DMS 273 (cell line): ENCODE results near the gene USP31.

Experiments used
- DNase-seq: peaks from one replicate; lab custom pipeline; 2025; ENCODE audit not compliant: unreplicated experiment; lab: John Stamatoyannopoulos, UW

Gene USP31, protein sequence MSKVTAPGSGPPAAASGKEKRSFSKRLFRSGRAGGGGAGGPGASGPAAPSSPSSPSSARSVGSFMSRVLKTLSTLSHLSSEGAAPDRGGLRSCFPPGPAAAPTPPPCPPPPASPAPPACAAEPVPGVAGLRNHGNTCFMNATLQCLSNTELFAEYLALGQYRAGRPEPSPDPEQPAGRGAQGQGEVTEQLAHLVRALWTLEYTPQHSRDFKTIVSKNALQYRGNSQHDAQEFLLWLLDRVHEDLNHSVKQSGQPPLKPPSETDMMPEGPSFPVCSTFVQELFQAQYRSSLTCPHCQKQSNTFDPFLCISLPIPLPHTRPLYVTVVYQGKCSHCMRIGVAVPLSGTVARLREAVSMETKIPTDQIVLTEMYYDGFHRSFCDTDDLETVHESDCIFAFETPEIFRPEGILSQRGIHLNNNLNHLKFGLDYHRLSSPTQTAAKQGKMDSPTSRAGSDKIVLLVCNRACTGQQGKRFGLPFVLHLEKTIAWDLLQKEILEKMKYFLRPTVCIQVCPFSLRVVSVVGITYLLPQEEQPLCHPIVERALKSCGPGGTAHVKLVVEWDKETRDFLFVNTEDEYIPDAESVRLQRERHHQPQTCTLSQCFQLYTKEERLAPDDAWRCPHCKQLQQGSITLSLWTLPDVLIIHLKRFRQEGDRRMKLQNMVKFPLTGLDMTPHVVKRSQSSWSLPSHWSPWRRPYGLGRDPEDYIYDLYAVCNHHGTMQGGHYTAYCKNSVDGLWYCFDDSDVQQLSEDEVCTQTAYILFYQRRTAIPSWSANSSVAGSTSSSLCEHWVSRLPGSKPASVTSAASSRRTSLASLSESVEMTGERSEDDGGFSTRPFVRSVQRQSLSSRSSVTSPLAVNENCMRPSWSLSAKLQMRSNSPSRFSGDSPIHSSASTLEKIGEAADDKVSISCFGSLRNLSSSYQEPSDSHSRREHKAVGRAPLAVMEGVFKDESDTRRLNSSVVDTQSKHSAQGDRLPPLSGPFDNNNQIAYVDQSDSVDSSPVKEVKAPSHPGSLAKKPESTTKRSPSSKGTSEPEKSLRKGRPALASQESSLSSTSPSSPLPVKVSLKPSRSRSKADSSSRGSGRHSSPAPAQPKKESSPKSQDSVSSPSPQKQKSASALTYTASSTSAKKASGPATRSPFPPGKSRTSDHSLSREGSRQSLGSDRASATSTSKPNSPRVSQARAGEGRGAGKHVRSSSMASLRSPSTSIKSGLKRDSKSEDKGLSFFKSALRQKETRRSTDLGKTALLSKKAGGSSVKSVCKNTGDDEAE (N-terminal part only)

DNA sequence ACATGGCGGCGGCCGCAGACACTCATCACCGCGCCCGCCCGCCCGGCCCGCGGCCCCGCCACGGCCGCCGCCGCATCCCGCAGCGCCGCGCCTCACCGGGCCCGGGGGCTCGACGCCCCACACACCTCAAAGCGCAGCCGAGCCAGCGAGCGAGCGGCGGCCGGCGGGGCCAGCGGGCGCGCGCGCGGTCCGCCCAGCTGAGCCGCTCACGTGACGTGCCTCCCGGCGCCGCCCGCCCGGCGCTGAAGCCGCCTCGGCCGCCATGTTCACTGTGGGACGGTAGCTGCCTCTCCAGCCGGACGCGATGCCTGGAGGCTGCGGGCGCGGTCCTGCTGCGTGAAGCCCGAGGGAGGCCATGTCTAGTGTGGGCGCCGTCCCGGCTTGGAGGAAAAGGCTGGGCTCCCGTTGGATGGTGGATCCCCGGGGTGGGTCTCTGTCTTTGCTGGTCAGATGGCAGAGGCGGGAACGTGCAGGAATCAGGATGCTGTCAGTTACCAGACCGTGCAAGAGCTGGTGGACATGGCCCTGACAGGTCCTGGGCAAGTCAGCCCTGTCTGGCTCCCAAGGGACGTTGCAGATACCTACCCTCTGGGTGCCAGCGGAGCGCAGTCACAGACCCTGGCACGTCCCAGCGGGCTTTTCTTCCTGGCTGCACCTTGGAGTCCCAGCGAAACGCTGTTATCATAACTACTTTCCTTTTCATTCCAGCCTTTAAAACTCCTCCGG, at the start of gene USP31:
TSS of gene USP31 (minus strand) at position 186 of the 726 bp plus-strand sequence. CDS start at position 4, 182 bp downstream.
- peak; percentile 99 for DNase-seq

GRCh38 chr16:23196539-23196938, 47.3 kb upstream of the USP31 start:
- no peak for DNase-seq

GRCh38 chr16:23195366-23195978, 46.2 kb upstream of the USP31 start:
- peak; percentile 15 for DNase-seq

DNA sequence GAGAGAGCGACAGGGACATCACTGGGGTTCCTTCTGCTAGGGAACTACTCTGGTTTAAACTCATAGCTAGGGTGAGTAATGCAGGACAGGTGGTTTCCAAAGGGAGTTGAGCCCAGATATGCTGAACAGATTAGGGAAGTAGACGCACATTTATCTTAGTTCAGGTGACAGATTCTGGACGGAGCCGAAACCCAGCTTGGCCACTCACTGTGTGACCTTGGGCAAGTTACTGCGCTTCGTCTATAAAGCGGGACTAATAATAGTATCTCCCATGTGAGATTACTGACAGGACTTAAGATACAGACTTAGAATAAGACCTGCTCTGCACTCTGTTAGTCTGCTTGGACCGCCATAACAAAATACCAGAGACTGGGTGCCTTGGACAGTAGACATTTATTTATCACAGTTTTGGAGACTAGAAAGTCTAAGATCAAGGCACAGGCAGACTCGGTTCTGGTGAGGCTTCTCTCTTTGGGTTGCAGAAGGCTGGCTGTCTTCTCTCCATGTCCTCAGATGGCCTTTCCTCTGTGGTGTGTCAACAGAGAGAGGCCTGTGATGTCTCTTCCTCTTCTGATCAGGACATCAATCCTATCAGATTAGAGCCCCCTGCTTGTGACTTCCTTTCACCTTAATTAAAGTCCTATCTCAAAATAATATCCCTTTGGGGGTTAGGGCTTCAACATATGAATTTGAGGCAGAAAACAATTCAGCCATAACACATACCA, 45.4 kb upstream of the USP31 start:
- DNase-seq, result no peak

DNA sequence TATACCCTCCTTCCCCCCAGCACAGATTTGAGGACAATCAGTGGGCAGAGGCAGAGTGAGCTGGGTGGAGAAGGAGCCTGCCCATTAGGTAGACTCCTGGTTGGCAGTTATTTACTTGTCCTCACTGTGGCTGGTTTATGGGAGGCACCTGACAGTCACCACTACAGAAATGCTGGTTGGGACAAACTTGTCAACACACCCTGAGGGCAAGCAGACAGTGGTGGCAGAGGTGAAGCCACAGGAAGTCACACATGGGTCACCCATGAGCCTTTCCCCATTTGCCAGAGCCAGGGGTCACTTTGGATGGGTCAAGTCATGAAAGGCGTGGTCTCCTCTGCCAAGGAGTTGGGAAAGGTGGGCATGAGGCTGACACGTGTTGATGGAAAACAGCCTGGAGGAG, 39.7 kb upstream of the USP31 start:
- DNase-seq, result no peak

DNA sequence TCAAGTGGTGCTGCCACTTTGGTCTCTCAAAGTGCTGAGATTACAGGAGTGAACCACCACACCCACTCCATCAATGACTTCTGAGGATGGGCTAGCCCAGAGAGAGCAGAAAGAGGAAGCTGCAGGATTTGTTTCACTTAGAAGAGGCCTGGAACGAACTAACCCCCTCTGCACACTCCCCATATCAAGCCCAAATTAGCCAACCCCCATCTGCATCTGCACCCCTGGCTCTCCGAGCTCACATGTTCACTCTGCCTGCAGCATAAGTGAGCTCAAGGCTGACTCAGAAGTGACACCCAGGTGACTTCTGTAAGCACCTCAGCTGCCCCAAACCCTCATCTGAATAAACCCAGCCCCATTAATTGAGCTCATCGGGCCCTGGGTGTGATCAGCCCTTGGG, 38.1 kb upstream of the USP31 start:
- DNase-seq, result no peak

- DNase-seq, result peak; percentile 49
Observed at GRCh38 chr16:23186171-23186570, 36.9 kb upstream of the USP31 start.

GRCh38 chr16:23185656-23186055, 36.4 kb upstream of the USP31 start:
- peak; percentile 66 for DNase-seq

GRCh38 chr16:23183543-23183862, 34.3 kb upstream of the USP31 start:
- DNase-seq, result no peak

DNA sequence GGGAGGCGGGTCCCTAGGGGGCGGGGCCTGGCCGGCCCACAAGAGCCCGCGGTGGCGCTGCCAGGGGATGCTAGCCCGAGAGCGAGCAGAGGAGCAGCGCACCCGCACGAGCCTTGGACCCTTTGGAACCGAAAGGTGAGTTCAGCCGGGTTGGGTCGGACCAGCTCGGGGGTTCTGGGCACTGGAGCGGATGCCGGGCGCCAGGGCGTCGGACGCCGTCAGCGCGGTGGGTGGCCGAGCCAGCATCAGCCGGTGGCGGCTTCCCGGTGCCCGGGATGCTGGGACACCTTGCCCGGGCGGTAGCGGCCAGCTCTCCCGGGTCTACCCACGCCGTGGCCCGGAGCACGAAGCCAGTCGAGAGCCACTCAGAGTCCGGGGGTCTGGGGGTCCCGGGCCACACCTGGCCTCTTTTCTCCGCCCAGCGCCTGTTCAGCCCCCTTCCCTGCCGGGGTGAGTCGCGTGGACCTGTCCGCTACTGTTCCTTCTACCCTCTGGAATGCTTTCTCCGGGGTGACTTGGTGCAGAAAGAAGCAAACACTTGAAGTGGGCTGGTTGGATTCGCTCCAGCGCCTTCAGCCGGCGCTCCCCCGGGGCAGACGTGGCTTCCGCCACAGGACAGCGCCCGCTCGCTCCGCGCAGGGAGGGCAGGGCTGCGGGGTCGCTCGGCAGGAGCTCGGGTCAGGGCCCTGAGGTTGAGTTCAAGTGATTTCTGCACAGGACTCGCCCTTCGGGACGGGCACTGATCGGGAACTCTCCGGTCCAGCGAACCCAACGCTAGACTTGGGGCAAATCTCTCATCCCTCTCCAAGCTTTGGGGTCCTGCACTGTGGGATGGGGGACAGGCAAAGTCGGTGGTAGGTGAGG, 33.7 kb upstream of the USP31 start, which contains the start of gene SCNN1G:
TSS of gene SCNN1G (plus strand) at position 67 of the 864 bp plus-strand sequence. CDS start 3,527 bp downstream, outside the sequence.
- DNase-seq, result peak; percentile 31

DNA sequence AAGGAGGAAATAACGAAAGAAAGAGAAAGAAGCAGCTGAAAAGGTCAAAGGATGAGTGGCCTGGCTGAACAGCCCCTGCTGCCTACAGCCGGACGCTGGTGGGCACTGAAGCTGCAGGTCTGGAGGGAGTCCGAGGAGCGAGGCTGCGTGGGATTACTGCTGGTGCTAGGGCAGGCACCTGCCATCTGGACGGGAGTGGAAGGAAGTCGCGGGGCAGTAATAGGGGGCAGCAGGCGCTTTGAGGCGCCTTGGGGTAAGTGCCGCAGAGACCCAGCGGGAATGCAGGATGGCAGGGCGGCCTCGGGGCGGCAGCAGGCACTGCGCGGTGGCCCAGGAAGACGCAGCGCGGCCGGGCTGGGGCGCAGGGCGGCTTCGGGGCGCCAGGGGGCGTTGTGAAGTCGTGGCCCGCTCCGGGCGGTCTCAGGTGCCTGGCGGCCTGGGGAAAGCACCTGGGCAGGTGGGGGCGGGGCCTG, 33.0 kb upstream of the USP31 start:
- DNase-seq, result peak; percentile 90

GRCh38 chr16:23181506-23181905, 32.3 kb upstream of the USP31 start:
- DNase-seq, result no peak

GRCh38 chr16:23175651-23176050, 26.4 kb upstream of the USP31 start:
- DNase-seq, result no peak

- DNase-seq, result no peak
Observed at GRCh38 chr16:23174622-23175021, 25.4 kb upstream of the USP31 start.

DNA sequence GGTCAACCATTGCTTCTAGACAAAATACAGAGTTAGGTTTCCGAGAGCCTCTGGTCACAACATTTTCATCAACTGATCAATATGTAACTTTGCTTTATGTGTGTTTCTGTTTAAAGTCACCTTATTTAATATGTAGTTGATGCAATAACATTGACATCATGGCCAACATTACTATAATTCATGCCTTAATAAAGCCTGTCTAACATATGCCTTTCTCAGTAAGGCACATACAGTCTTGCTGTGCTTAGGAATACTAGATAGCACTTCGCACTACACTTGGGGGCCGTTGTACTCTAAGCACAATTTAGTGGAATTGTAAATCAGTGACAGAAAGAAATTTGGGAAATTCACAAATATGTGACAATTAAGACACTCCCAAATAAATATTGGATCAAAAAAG, 23.7 kb upstream of the USP31 start:
- no peak for DNase-seq

DNA sequence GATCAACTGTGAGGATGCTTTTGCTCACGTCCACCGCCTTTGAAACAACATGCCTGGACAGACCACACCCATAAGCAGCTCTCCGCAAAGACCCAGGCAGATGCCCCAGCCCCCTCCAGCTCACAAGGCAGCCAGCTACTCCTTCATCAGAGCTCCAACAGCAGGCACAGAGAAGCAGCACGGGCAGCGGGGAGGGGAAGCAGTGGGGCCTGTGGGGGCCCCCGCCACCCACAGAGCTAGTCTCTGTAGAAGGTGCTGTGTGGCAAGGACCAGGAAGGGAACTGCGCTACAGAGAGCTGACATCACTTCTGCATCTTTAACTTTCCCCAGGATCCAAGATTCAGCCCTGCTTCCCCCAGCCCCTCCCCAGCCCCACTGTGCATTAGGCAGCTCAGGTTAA, 23.3 kb upstream of the USP31 start:
- no peak for DNase-seq

GRCh38 chr16:23164736-23165135, 15.5 kb upstream of the USP31 start:
- DNase-seq, result no peak

DNA sequence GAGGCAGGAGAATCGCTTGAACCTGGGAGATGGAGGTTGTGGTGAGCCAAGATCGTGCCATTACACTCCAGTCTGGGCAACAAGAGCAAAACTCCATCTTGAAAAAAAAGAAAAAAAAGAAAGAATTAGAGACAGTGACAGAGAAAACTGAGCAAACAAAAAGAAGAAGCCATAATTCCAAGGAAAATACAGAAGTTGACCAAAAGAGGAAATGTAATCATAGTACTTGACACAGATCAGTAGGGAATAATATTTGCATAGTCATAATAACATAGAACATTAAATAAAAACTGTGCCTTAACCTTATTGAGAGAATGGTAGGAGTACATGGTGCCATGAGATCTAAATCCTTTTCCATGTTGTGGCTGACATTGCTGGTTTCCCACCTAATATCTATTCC, 14.7 kb upstream of the USP31 start:
- no peak for DNase-seq
